HG02973 (cell line): ENCODE results near the gene PDLIM5.
"Not testable (repeated sequence)": the region's sequence is repeated elsewhere in the genome, so short reads cannot be mapped to it uniquely, and the experiment has no call there.

ENCODE experiments used
- ATAC-seq: cut with Tn5 transposase; IDR thresholded peaks from one replicate; pipeline ENCODE4 v1.9.1; 2021; ENCODE audit warnings: moderate library complexity; ENCODE audit not compliant: unreplicated experiment

Gene PDLIM5

GRCh38 chr4:94583914-94584641, 132.3 kb downstream of the PDLIM5 start:
- ATAC-seq: no peak

- ATAC-seq: no peak
These were observed 137.4 kb downstream of the PDLIM5 start for GRCh38 chr4:94588896-94589693.

GRCh38 chr4:94590493-94590892, 138.8 kb downstream of the PDLIM5 start:
- ATAC-seq: no peak

GRCh38 chr4:94591289-94591688, 139.5 kb downstream of the PDLIM5 start:
- no peak for ATAC-seq

GRCh38 chr4:94595013-94595412, 143.3 kb downstream of the PDLIM5 start:
- ATAC-seq: no peak

- peak; percentile 84 for ATAC-seq
These were observed 144.2 kb downstream of the PDLIM5 start for GRCh38 chr4:94595880-94596483.

- no peak for ATAC-seq
These were observed 147.0 kb downstream of the PDLIM5 start for GRCh38 chr4:94598758-94599157.

- no peak for ATAC-seq
These were observed 151.5 kb downstream of the PDLIM5 start for GRCh38 chr4:94603170-94603747.

- no peak for ATAC-seq
These were observed 153.6 kb downstream of the PDLIM5 start for GRCh38 chr4:94605241-94605805.

- no peak for ATAC-seq
These were observed 158.4 kb downstream of the PDLIM5 start for GRCh38 chr4:94610145-94610544.

- ATAC-seq: no peak
These were observed 161.5 kb downstream of the PDLIM5 start for GRCh38 chr4:94613248-94613647.

GRCh38 chr4:94615451-94615850, 163.7 kb downstream of the PDLIM5 start:
- no peak for ATAC-seq

- peak; percentile 67 for ATAC-seq
These were observed 169.8 kb downstream of the PDLIM5 start for GRCh38 chr4:94621491-94622080.

GRCh38 chr4:94623126-94623911, 171.6 kb downstream of the PDLIM5 start:
- no peak for ATAC-seq

GRCh38 chr4:94626942-94627341, 175.2 kb downstream of the PDLIM5 start:
- ATAC-seq: no peak

- ATAC-seq: not testable (repeated sequence)
These were observed 177.3 kb downstream of the PDLIM5 start for GRCh38 chr4:94629058-94629457.

GRCh38 chr4:94629837-94630236, 178.1 kb downstream of the PDLIM5 start:
- ATAC-seq: no peak

GRCh38 chr4:94634271-94634670, 182.5 kb downstream of the PDLIM5 start:
- no peak for ATAC-seq

- no peak for ATAC-seq
These were observed 183.4 kb downstream of the PDLIM5 start for GRCh38 chr4:94635177-94635576.

GRCh38 chr4:94636004-94636403, 184.3 kb downstream of the PDLIM5 start:
- ATAC-seq: no peak
